Activated CD8-positive, alpha-beta T cell treated with anti-CD3 and anti-CD28 coated beads for 36 hours (primary cell): Measurements from ENCODE around the gene RPN2. TPM values are rescaled to one million over a fixed set of nuclear protein-coding genes. Genes with fewer than 3 reads are reported as not detected.

Experiments used
- ATAC-seq: fragments of 200-7000 bp; cut with Tn5 transposase; one replicate; pipeline ENCODE4 v1.10.0; 2021; ENCODE audit warnings: mild to moderate bottlenecking, moderate library complexity
- CTCF ChIA-PET: fragments of 350-600 bp; sonication (Branson Sonifier 250); formaldehyde crosslinking; loops from one replicate; lab custom pipeline; 2021; ENCODE audit warnings: antibody characterized with exemption; lab: Charles Lee
- POLR2A ChIA-PET: fragments of 350-600 bp; sonication (Branson Sonifier 250); formaldehyde crosslinking; loops from one replicate; lab custom pipeline; 2021; ENCODE audit warnings: antibody characterized with exemption; lab: Charles Lee
- DNase-seq: peaks from one replicate; pipeline ENCODE4 v3.0.0-alpha.2; 2020
- H3K27ac Mint-ChIP-seq: one replicate; pipeline ENCODE4 v1.8.0; 2021; ENCODE audit warnings: mild to moderate bottlenecking, mixed read lengths
- H3K27me3 Mint-ChIP-seq: one replicate; pipeline ENCODE4 v1.8.0; 2021; ENCODE audit warnings: mixed read lengths
- H3K36me3 Mint-ChIP-seq: one replicate; pipeline ENCODE4 v1.8.0; 2021; ENCODE audit warnings: low read depth, mixed read lengths
- H3K4me1 Mint-ChIP-seq: one replicate; pipeline ENCODE4 v1.8.0; 2021; ENCODE audit warnings: low read depth, mixed read lengths
- H3K4me3 Mint-ChIP-seq: one replicate; pipeline ENCODE4 v1.8.0; 2021; ENCODE audit warnings: mild to moderate bottlenecking, moderate library complexity, mixed read lengths
- H3K9me3 Mint-ChIP-seq: one replicate; pipeline ENCODE4 v1.8.0; 2021; ENCODE audit warnings: mixed read lengths
- intact Hi-C: fragments of 100-400 bp; cut with micrococcal nuclease; formaldehyde crosslinking; loops from one replicate; pipeline ENCODE4 v1.10.0; 2022
- total RNA-seq, 2 experiments: library from RNA; stranded (reverse); gene quantifications; one replicate each; pipeline ENCODE4 v1.2.3, GENCODE V29; 2021
- TF ChIP-seq, protein P1 (sequence below): fragments of 200-600 bp; IDR thresholded peaks from one replicate; pipeline ENCODE4 v1.8.0; 2022; ENCODE audit warnings: antibody characterized with exemption, mild to moderate bottlenecking

RPN2 gene
- total RNA-seq, 2 experiments from 2014 or later = 103 to 107 TPM

GRCh38 chr20:37207171-37207570, 28.0 kb downstream of the RPN2 start:
- Mint-ChIP-seq H3K27ac (no peak overlapping the region), H3K9me3 (no peaks in the 10 kb centered on the region), H3K27me3 (no peaks in the 10 kb centered on the region), H3K4me1 (no peaks in the 10 kb centered on the region), H3K4me3 (no peak overlapping the region), H3K36me3 (peaks cover 42% of the 10 kb centered on the region)
- no peak for ATAC-seq
- intact Hi-C loops = no loop called here
- CTCF ChIA-PET = no interaction called here
- TF ChIP-seq, protein P1, sequence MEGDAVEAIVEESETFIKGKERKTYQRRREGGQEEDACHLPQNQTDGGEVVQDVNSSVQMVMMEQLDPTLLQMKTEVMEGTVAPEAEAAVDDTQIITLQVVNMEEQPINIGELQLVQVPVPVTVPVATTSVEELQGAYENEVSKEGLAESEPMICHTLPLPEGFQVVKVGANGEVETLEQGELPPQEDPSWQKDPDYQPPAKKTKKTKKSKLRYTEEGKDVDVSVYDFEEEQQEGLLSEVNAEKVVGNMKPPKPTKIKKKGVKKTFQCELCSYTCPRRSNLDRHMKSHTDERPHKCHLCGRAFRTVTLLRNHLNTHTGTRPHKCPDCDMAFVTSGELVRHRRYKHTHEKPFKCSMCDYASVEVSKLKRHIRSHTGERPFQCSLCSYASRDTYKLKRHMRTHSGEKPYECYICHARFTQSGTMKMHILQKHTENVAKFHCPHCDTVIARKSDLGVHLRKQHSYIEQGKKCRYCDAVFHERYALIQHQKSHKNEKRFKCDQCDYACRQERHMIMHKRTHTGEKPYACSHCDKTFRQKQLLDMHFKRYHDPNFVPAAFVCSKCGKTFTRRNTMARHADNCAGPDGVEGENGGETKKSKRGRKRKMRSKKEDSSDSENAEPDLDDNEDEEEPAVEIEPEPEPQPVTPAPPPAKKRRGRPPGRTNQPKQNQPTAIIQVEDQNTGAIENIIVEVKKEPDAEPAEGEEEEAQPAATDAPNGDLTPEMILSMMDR = no peak
- POLR2A ChIA-PET = no interaction called here
- no peak for DNase-seq

GRCh38 chr20:37209193-37209592, 30.1 kb downstream of the RPN2 start:
- ATAC-seq (no peak), DNase-seq (no peak)
- ChIA-PET POLR2A (no interaction called here), CTCF (no interaction called here)
- no peaks in the 10 kb centered on the region for H3K4me1 Mint-ChIP-seq
- no peak overlapping the region for H3K27ac Mint-ChIP-seq
- H3K27me3 Mint-ChIP-seq = no peaks in the 10 kb centered on the region
- H3K9me3 Mint-ChIP-seq = no peaks in the 10 kb centered on the region
- H3K36me3 Mint-ChIP-seq = peaks cover 39% of the 10 kb centered on the region
- TF ChIP-seq, protein P1 = no peak
- intact Hi-C loops = no loop called here
- H3K4me3 Mint-ChIP-seq = no peak overlapping the region

- intact Hi-C loops = no loop called here
Observed at GRCh38 chr20:37209661-37210314, 30.7 kb downstream of the RPN2 start.

DNA sequence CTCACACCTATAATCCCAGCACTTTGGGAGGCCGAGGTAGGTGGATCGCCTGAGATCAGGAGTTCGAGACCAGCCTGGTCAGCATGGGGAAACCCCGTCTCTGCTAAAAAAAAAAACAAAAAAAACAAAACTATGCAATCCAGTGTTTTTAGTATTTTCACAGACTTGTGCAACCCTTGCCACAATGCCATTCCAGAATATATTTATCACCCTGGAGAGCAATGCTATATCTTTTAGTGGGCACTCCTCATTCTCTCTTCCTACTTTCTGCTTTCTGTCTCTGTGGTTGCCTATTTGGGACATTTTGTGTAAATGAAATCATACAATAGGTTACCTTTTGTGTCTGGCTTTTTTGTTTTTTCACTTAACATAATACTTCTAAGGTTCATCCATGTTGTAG, 39.3 kb downstream of the RPN2 start:
- no peaks in the 10 kb centered on the region for H3K27me3 Mint-ChIP-seq
- H3K27ac Mint-ChIP-seq = peak overlapping the region; percentile 45
- intact Hi-C loops = no loop called here
- TF ChIP-seq, protein P1 = no peak
- H3K36me3 Mint-ChIP-seq = peaks cover 36% of the 10 kb centered on the region
- no peaks in the 10 kb centered on the region for H3K9me3 Mint-ChIP-seq
- peaks cover 7% of the 10 kb centered on the region for H3K4me1 Mint-ChIP-seq
- ATAC-seq (no peak), DNase-seq (no peak)
- H3K4me3 Mint-ChIP-seq = no peak overlapping the region
- POLR2A ChIA-PET = no interaction called here
- CTCF ChIA-PET = no interaction called here

More at GRCh38 chr20:37209661-37210314, 30.7 kb downstream of the RPN2 start:
- H3K9me3 Mint-ChIP-seq = no peaks in the 10 kb centered on the region
- H3K36me3 Mint-ChIP-seq = peaks cover 37% of the 10 kb centered on the region
- ATAC-seq = no peak
- H3K27ac Mint-ChIP-seq = no peak overlapping the region
- no peak for DNase-seq
- TF ChIP-seq, protein P1 = no peak
- H3K4me3 Mint-ChIP-seq = no peak overlapping the region
- ChIA-PET POLR2A (no interaction called here), CTCF (interaction anchor here (1.9 kb wide), 1 partner anchor 14 kb away, joined by 5 read pairs; no protein-coding TSS in a partner anchor)
- peaks cover 3% of the 10 kb centered on the region for H3K4me1 Mint-ChIP-seq
- H3K27me3 Mint-ChIP-seq = no peaks in the 10 kb centered on the region

GRCh38 chr20:37218976-37219375, 39.8 kb downstream of the RPN2 start:
- no peak overlapping the region for H3K4me3 Mint-ChIP-seq
- H3K27me3 Mint-ChIP-seq = no peaks in the 10 kb centered on the region
- no peak overlapping the region for H3K27ac Mint-ChIP-seq

More at GRCh38 chr20:37218976-37219375, 39.8 kb downstream of the RPN2 start:
- H3K4me1 Mint-ChIP-seq = peaks cover 7% of the 10 kb centered on the region
- ATAC-seq (no peak), DNase-seq (no peak)
- intact Hi-C loops = no loop called here
- no peaks in the 10 kb centered on the region for H3K9me3 Mint-ChIP-seq
- ChIA-PET POLR2A (no interaction called here), CTCF (no interaction called here)
- H3K36me3 Mint-ChIP-seq = peaks cover 37% of the 10 kb centered on the region
- TF ChIP-seq, protein P1 = no peak
